Endothelial cell of umbilical vein (primary cell): ENCODE measurements around the gene CCDC116. TPM values are rescaled to one million over a fixed set of nuclear protein-coding genes. Genes with fewer than 3 reads are reported as not detected.
A peak's percentile ranks its signal among the peaks of the same experiment; 100 is the strongest.

Source experiments
- BruUV-seq: library from RNA; stranded (reverse); fragments of 400-500 nt; replicated peaks from 2 replicates; lab custom pipeline; 2021; lab: Mats Ljungman, UMichigan
- CTCF ChIA-PET: fragments of 300-600, 350-600 bp; sonication (Branson Sonifier 250); formaldehyde crosslinking; loops from one replicate; lab custom pipeline; 2021; ENCODE audit warnings: antibody characterized with exemption, inconsistent platforms; lab: Charles Lee
- POLR2A ChIA-PET: fragments of 300-600, 350-600 bp; sonication (Branson Sonifier 250); formaldehyde crosslinking; loops from one replicate; lab custom pipeline; 2021; ENCODE audit warnings: antibody characterized with exemption, inconsistent platforms; lab: Charles Lee
- DNase-seq: peaks from one replicate; pipeline ENCODE4 v3.0.0-alpha.2; 2011; ENCODE audit warnings: low read depth, low spot score
- FAIRE-seq: peaks from 2 replicates; lab custom pipeline; 2011; peaks lifted over from hg19 to GRCh38; lab: Jason Lieb, UNC
- H2AFZ ChIP-seq: 2 replicates; pipeline ENCODE4 v1.6.0; 2012; ENCODE audit warnings: low read depth, low read length, control low read depth, inconsistent platforms
- H3K27ac ChIP-seq: 2 replicates; pipeline ENCODE4 v1.5.1; 2011; ENCODE audit warnings: low read depth, mild to moderate bottlenecking, control low read depth, low read length, moderate library complexity; ENCODE audit not compliant: insufficient read depth
- H3K27me3 ChIP-seq, 2 experiments: 2 replicates each; pipeline versions ENCODE4 v1.6.0 to v1.6.1; 2011; ENCODE audit warnings: low read length in 2 of 2, mixed read lengths in 1 of 2; ENCODE audit not compliant: control insufficient read depth in 2 of 2, insufficient read depth in 2 of 2
- H3K36me3 ChIP-seq, 2 experiments: 2 replicates in 1 of 2; 3 replicates in 1 of 2; pipeline ENCODE4 v1.5.1; 2011; ENCODE audit warnings: low read length in 2 of 2, mild to moderate bottlenecking in 1 of 2, moderate library complexity in 1 of 2; ENCODE audit not compliant: control insufficient read depth in 2 of 2, insufficient read depth in 2 of 2; ENCODE audit errors: extremely low read depth in 1 of 2
- H3K4me1 ChIP-seq: 3 replicates; pipeline ENCODE4 v1.5.1; 2011; ENCODE audit warnings: mild to moderate bottlenecking, low read length; ENCODE audit not compliant: control insufficient read depth, insufficient read depth; ENCODE audit errors: extremely low read depth
- H3K4me2 ChIP-seq: 2 replicates; pipeline ENCODE4 v1.6.1; 2011; ENCODE audit warnings: low read length, control low read depth, mixed read lengths; ENCODE audit not compliant: insufficient read depth
- H3K4me3 ChIP-seq, 3 experiments: fragments of 200-600 bp in 1 of 3; sonication (generic), shearing (Covaris generic) in 1 of 3; replicated peaks in 1 of 3; 2 replicates each; pipeline ENCODE4 v1.5.1; 2011 to 2016; ENCODE audit warnings: control low read depth in 3 of 3, low read length in 3 of 3, mild to moderate bottlenecking in 2 of 3, inconsistent platforms in 1 of 3, low read depth in 1 of 3, moderate library complexity in 1 of 3; ENCODE audit not compliant: insufficient read depth in 1 of 3
- H3K79me2 ChIP-seq: 2 replicates; pipeline ENCODE4 v1.6.0; 2012; ENCODE audit warnings: low read length, inconsistent platforms; ENCODE audit not compliant: control insufficient read depth, insufficient read depth
- H3K9ac ChIP-seq: replicated peaks from 2 replicates; pipeline ENCODE3; 2011; ENCODE audit warnings: low read length, control low read depth; ENCODE audit not compliant: insufficient read depth; ENCODE audit errors: extremely low read depth
- H3K9me1 ChIP-seq: replicated peaks from 3 replicates; pipeline ENCODE4 v1.6.0; 2011; ENCODE audit warnings: mild to moderate bottlenecking, low read length; ENCODE audit not compliant: control insufficient read depth, insufficient read depth; ENCODE audit errors: extremely low read depth
- H3K9me3 ChIP-seq: replicated peaks from 2 replicates; pipeline ENCODE4 v1.5.1; 2012; ENCODE audit warnings: low read length, inconsistent platforms; ENCODE audit not compliant: control insufficient read depth, insufficient read depth
- H4K20me1 ChIP-seq: replicated peaks from 2 replicates; pipeline ENCODE3; 2011; ENCODE audit warnings: mild to moderate bottlenecking, low read length; ENCODE audit not compliant: control insufficient read depth, insufficient read depth; ENCODE audit errors: extremely low read depth
- JUN ChIP-seq: IDR thresholded peaks from 2 replicates; pipeline ENCODE4 v1.6.1; 2011; ENCODE audit warnings: borderline replicate concordance, low read depth; ENCODE audit not compliant: insufficient read length, insufficient read depth
- POLR2A ChIP-seq: IDR thresholded peaks from 2 replicates; pipeline ENCODE4 v1.6.1; 2012; ENCODE audit warnings: low read depth, mild to moderate bottlenecking, control low read depth, low read length
- dilution Hi-C: fragments of 300-500 bp; cut with MboI; formaldehyde crosslinking; loops from one replicate; pipeline ENCODE4 v1.15.0; 2019; ENCODE audit warnings: low sequenced_read_pairs; ENCODE audit not compliant: extremely low pct_ligation_motif_present
- intact Hi-C: fragments of 100-400 bp; cut with micrococcal nuclease; formaldehyde crosslinking; loops from one replicate; pipeline ENCODE4 v1.10.0; 2022
- polyA plus RNA-seq, 4 experiments: library from polyadenylated mRNA; depleted of rRNA in 3 of 4; stranded (reverse) in 3 of 4; unstranded in 1 of 4; fragments of >200 nt; gene quantifications; 2 replicates each; pipeline versions ENCODE4 v1.2.1 to v1.2.3, GENCODE V29; 2011 to 2012; ENCODE audit warnings: missing spikeins in 1 of 4
- total RNA-seq: library from RNA; stranded (reverse); gene quantifications from 2 replicates; pipeline ENCODE4 v1.2.3, GENCODE V29; 2021
- TF ChIP-seq, protein P1 (sequence below), 2 donors: IDR thresholded peaks; 1 replicate in 1 of 2; 2 replicates in 1 of 2; pipeline ENCODE4 v1.5.1; 2011; ENCODE audit warnings: low read length in 2 of 2, mild to moderate bottlenecking in 2 of 2, moderate library complexity in 2 of 2, control low read depth in 1 of 2, inconsistent platforms in 1 of 2, low read depth in 1 of 2; ENCODE audit not compliant: insufficient read depth in 1 of 2; ENCODE audit errors: extremely low read depth in 1 of 2

Gene CCDC116
- total and polyA plus RNA-seq, 2 donors (not counting 3 experiments of a cell fraction or from before 2014, with no cell fraction given), result 0.21 to 0.33 TPM

DNA sequence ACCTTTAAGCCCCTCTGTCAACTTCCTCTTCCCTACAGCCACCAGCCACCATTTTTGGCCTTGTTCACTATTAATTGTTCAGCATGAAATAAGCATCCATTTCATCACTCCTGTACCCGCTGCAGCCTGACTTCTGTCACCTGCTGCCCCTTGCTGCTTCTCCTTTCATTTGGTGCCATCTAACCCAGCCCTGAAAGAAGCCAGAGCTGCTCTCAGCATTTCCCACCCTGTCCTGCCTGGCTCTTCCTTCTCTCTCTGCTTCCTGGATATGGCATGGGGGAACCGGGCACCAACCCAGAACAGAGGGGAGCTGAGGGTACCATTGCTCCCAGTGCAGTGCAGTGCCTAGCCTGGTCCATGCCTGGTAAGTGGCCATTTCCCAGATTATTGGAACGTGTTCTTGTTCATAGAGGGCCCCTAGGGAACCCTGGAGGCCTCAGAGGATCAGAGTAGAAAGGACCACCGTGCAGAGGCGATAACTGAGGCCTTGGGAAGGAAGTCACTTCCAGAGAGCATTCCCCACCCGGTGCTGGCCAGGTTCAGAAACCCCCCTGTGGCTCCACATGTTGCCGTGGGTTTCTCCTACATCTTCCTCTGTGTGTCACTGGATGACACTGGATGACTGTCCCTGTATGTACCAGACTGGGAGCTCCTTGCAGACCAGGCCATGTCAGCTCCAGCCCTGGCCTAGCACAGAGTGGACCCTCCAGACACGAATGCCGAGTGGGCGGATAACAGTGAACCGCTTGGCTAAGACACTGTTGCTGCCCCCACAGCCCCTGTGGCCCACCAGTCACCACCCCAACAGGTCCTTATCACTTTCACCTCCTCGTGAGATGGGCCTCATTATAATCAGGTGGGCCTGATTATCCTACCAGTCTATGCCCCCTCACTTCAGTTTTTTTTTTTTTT is 7.4 kb upstream of the CCDC116 start:
- dilution Hi-C loops (no loop called here), intact Hi-C loops (no loop called here)
- Histone ChIP-seq H3K9ac (no peak overlapping the region), H2AFZ (no peak overlapping the region), H3K36me3 (peaks cover 0 to 16% of the 10 kb centered on the region in 2 experiments), H3K27me3 (no peaks in the 10 kb centered on the region), H3K27ac (no peak overlapping the region), H3K9me3 (no peaks in the 10 kb centered on the region), H3K9me1 (no peaks in the 10 kb centered on the region), H3K4me2 (no peak overlapping the region), H3K79me2 (peaks cover 42% of the 10 kb centered on the region), H3K4me3 (no peak overlapping the region), H3K4me1 (no peaks in the 10 kb centered on the region), H4K20me1 (no peaks in the 10 kb centered on the region)
- TF ChIP-seq, protein P1, sequence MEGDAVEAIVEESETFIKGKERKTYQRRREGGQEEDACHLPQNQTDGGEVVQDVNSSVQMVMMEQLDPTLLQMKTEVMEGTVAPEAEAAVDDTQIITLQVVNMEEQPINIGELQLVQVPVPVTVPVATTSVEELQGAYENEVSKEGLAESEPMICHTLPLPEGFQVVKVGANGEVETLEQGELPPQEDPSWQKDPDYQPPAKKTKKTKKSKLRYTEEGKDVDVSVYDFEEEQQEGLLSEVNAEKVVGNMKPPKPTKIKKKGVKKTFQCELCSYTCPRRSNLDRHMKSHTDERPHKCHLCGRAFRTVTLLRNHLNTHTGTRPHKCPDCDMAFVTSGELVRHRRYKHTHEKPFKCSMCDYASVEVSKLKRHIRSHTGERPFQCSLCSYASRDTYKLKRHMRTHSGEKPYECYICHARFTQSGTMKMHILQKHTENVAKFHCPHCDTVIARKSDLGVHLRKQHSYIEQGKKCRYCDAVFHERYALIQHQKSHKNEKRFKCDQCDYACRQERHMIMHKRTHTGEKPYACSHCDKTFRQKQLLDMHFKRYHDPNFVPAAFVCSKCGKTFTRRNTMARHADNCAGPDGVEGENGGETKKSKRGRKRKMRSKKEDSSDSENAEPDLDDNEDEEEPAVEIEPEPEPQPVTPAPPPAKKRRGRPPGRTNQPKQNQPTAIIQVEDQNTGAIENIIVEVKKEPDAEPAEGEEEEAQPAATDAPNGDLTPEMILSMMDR (IDR thresholded peaks at IDR 0.05; ENCODE audit: extremely low read depth in 1 of 2, insufficient read depth in 1 of 2, low read depth in 1 of 2, low read length in 2 of 2), result no peak
- TF ChIP-seq JUN (no peak), POLR2A (peak; percentile 28)
- no peak for DNase-seq
- POLR2A ChIA-PET, result no interaction called here
- CTCF ChIA-PET, result interaction anchor here (0.6 to 1.8 kb wide), 4 partner anchors 11 to 51 kb away, joined by 3 to 8 read pairs (median 4); partner anchors contain the start of gene SDF2L1
- FAIRE-seq, result no peak
- BruUV-seq, result no TSS peak
